ENCODE results near the gene CTSV.
"Not testable (repeated sequence)": the region's sequence is repeated elsewhere in the genome, so short reads cannot be mapped to it uniquely, and the experiment has no call there.

- TF ChIP-seq CTCF (conservative IDR thresholded peaks at IDR 0.05 in 1 of 2, IDR thresholded peaks at IDR 0.05 in 1 of 2; ENCODE audit: low read depth in 1 of 2, low read length in 2 of 2); EZH2 (IDR thresholded peaks at IDR 0.05; ENCODE audit: low read length, missing control alignments): not testable (repeated sequence)
Observed at GRCh38 chr9:97087668-97088215, 48.8 kb upstream of the CTSV start.
